NAMALWA (cell line): ENCODE data around the gene C10orf95.
"Not testable (repeated sequence)": the region's sequence is repeated elsewhere in the genome, so short reads cannot be mapped to it uniquely, and the experiment has no call there.

ENCODE experiments used
- DNase-seq: peaks from one replicate; pipeline ENCODE4 v3.0.0-alpha.2; 2015; ENCODE audit warnings: low spot score

The C10orf95 gene

GRCh38 chr10:102451105-102451969 lies at the start of gene C10orf95:
C10orf95 (minus strand) TSS chr10:102451543; CDS start chr10:102451093, 450 bp downstream.
- no peak for DNase-seq

- DNase-seq, result not testable (repeated sequence)
Observed at GRCh38 chr10:102500686-102501085, 49.3 kb upstream of the C10orf95 start.

GRCh38 chr10:102499356-102499755 lies 48.0 kb upstream of the C10orf95 start:
- no peak for DNase-seq

- no peak for DNase-seq
Observed at GRCh38 chr10:102497545-102497944, 46.2 kb upstream of the C10orf95 start.

- no peak for DNase-seq
Observed at GRCh38 chr10:102493771-102494170, 42.4 kb upstream of the C10orf95 start.

GRCh38 chr10:102492983-102493382 lies 41.6 kb upstream of the C10orf95 start:
- no peak for DNase-seq

GRCh38 chr10:102492344-102492939 lies 41.1 kb upstream of the C10orf95 start:
- no peak for DNase-seq

GRCh38 chr10:102491136-102491535 lies 39.8 kb upstream of the C10orf95 start:
- no peak for DNase-seq

GRCh38 chr10:102485093-102485784 lies 33.9 kb upstream of the C10orf95 start:
- DNase-seq, result no peak

GRCh38 chr10:102484021-102484420 lies 32.7 kb upstream of the C10orf95 start:
- no peak for DNase-seq

GRCh38 chr10:102480396-102480795 lies 29.1 kb upstream of the C10orf95 start:
- no peak for DNase-seq

- no peak for DNase-seq
Observed at GRCh38 chr10:102479651-102480050, 28.3 kb upstream of the C10orf95 start.

- DNase-seq, result no peak
Observed at GRCh38 chr10:102476466-102477141, 25.3 kb upstream of the C10orf95 start.

- no peak for DNase-seq
Observed at GRCh38 chr10:102475451-102476040, 24.2 kb upstream of the C10orf95 start.

GRCh38 chr10:102473445-102474331 lies 22.3 kb upstream of the C10orf95 start:
- no peak for DNase-seq

- no peak for DNase-seq
Observed at GRCh38 chr10:102470579-102471546, 19.5 kb upstream of the C10orf95 start.

- DNase-seq, result no peak
Observed at GRCh38 chr10:102468683-102469082, 17.3 kb upstream of the C10orf95 start.

- DNase-seq, result no peak
Observed at GRCh38 chr10:102467971-102468438, 16.7 kb upstream of the C10orf95 start.

- DNase-seq, result no peak
Observed at GRCh38 chr10:102467318-102467717, 16.0 kb upstream of the C10orf95 start.
